Cerebellar nuclear complex (tissue), 1 donor: Measurements from ENCODE around the gene SCD5.

ENCODE experiments used
- DNase-seq, 2 experiments: peaks; one replicate each; lab custom pipeline; 2025; lab: John Stamatoyannopoulos, UW

Gene SCD5

GRCh38 chr4:82765134-82765533 is 33.5 kb downstream of the SCD5 start:
- no peak for DNase-seq

- DNase-seq = no peak
Observed at GRCh38 chr4:82761229-82761628, 37.4 kb downstream of the SCD5 start.

GRCh38 chr4:82758701-82759685 is 39.6 kb downstream of the SCD5 start:
- DNase-seq = no peak

GRCh38 chr4:82756061-82756460 is 42.5 kb downstream of the SCD5 start:
- DNase-seq = no peak

- no peak for DNase-seq
Observed at GRCh38 chr4:82755650-82756049, 42.9 kb downstream of the SCD5 start.

GRCh38 chr4:82754513-82755165 is 44.0 kb downstream of the SCD5 start:
- no peak for DNase-seq

- DNase-seq = no peak
Observed at GRCh38 chr4:82753725-82754410, 44.7 kb downstream of the SCD5 start.

- DNase-seq = no peak
Observed at GRCh38 chr4:82753238-82753637, 45.4 kb downstream of the SCD5 start.

GRCh38 chr4:82748810-82749470 is 49.7 kb downstream of the SCD5 start:
- DNase-seq = no peak

- no peak for DNase-seq
Observed at GRCh38 chr4:82747686-82748575, 50.7 kb downstream of the SCD5 start.

GRCh38 chr4:82746705-82747574 is 51.7 kb downstream of the SCD5 start:
- DNase-seq = no peak

- no peak for DNase-seq
Observed at GRCh38 chr4:82745173-82745842, 53.3 kb downstream of the SCD5 start.

GRCh38 chr4:82744284-82744968 is 54.2 kb downstream of the SCD5 start:
- no peak for DNase-seq

- no peak for DNase-seq
Observed at GRCh38 chr4:82741188-82741587, 57.4 kb downstream of the SCD5 start.

- DNase-seq = no peak
Observed at GRCh38 chr4:82739287-82740190, 59.1 kb downstream of the SCD5 start.

- DNase-seq = no peak
Observed at GRCh38 chr4:82737354-82737753, 61.2 kb downstream of the SCD5 start.

GRCh38 chr4:82733636-82734035 is 65.0 kb downstream of the SCD5 start:
- no peak for DNase-seq

GRCh38 chr4:82728301-82728700 is 70.3 kb downstream of the SCD5 start:
- no peak for DNase-seq
